PFSK-1 (cell line): ENCODE measurements around the gene ANKRD60.

Experiments used
- POLR2AphosphoS5 ChIP-seq: IDR thresholded peaks from 2 replicates; pipeline ENCODE4 v1.6.1; 2012; ENCODE audit warnings: low read depth, mild to moderate bottlenecking, control low read depth, low read length, moderate library complexity
- SIN3A ChIP-seq: IDR thresholded peaks from 2 replicates; pipeline ENCODE4 v1.6.1; 2012; ENCODE audit warnings: mild to moderate bottlenecking, low read length, moderate library complexity, borderline replicate concordance; ENCODE audit not compliant: insufficient read depth
- TAF1 ChIP-seq: IDR thresholded peaks from 2 replicates; pipeline ENCODE4 v1.6.1; 2012; ENCODE audit warnings: low read length, control low read depth, borderline replicate concordance; ENCODE audit not compliant: insufficient read depth

DNA sequence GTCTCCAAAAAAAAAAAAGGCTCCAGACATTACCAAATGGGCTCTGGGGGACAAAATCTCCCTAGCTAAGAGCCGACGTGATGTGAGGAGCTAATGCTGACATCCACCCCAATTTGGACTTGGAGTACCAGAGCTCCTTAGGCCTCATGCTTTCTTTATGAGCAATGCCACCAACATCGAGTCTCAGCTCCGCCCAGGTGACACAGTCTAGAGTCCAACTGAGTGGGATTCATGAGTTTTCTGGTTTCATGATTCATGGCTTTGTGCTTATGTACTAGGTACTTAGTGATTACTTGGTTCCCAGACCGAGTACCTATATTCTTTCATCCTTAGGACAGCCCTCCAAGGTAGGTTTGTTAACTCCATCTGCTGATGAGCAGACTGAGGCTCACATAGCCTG is 4.4 kb downstream of the ANKRD60 start:
- TF ChIP-seq POLR2AphosphoS5 (no peak), SIN3A (no peak), TAF1 (no peak)
